ENCODE data around the gene CDC7. TPM values are rescaled to one million over a fixed set of nuclear protein-coding genes. Genes with fewer than 3 reads are reported as not detected.

CDC7 gene
- total RNA-seq, 2 donors from 2014 or later = 16.1 to 35.8 TPM

DNA sequence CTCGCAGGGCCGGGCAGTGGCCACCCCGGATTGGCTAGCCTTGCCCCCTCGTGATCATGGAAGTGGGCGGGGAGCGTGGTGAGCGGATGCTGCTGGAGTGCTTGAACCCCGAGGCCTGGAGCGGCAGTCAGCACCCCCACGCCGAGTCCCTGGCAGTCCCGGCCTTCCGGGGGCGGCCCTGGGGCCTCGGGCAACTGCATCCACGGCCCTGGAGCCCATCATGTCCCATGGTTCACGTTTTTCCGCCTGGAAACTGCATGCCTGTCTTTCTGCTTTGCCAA lies 45.6 kb downstream of the CDC7 start:
- Mint-ChIP-seq H3K4me3 (no peak overlapping the region), H3K27me3 (no peaks in the 10 kb centered on the region), H3K36me3 (peaks cover 38% of the 10 kb centered on the region), H3K27ac (peak overlapping the region; percentile 94 to 96), H3K4me1 (ENCODE audit: low read depth in 2 of 2) (peaks cover 84 to 92% of the 10 kb centered on the region in 2 donors), H3K9me3 (peaks cover 5% of the 10 kb centered on the region)
- ATAC-seq (peak in 1 of 2 donors; percentile 48), DNase-seq (ENCODE audit: low spot score) (no peak)

- Mint-ChIP-seq H3K9me3 (peaks cover 5% of the 10 kb centered on the region), H3K36me3 (peaks cover 34% of the 10 kb centered on the region), H3K27ac (peak overlapping the region; percentile 94 to 96), H3K27me3 (no peaks in the 10 kb centered on the region), H3K4me3 (peak overlapping the region; percentile 84), H3K4me1 (ENCODE audit: low read depth in 2 of 2) (peaks cover 81 to 92% of the 10 kb centered on the region in 2 donors)
- no peak for DNase-seq (ENCODE audit: low spot score)
- ATAC-seq = peak in 1 of 2 donors; percentile 21
These were observed 46.2 kb downstream of the CDC7 start for GRCh38 chr1:91546876-91547275.

GRCh38 chr1:91548376-91549040 lies 47.9 kb downstream of the CDC7 start:
- no peak for DNase-seq (ENCODE audit: low spot score)
- H3K27ac Mint-ChIP-seq = peak overlapping the region; percentile 94 to 96

GRCh38 chr1:91549041-91549735 lies 48.5 kb downstream of the CDC7 start:
- H3K4me1 Mint-ChIP-seq (ENCODE audit: low read depth in 2 of 2) = peaks cover 89 to 96% of the 10 kb centered on the region in 2 donors
- peaks cover 33% of the 10 kb centered on the region for H3K36me3 Mint-ChIP-seq
- peak overlapping the region; percentile 94 to 96 for H3K27ac Mint-ChIP-seq
- H3K27me3 Mint-ChIP-seq = no peaks in the 10 kb centered on the region
- DNase-seq (ENCODE audit: low spot score) = peak; percentile 75
- peak overlapping the region; percentile 84 for H3K4me3 Mint-ChIP-seq
- H3K9me3 Mint-ChIP-seq = peaks cover 5% of the 10 kb centered on the region
- peak; percentile 63 to 81 for ATAC-seq

More at GRCh38 chr1:91548376-91549040, 47.9 kb downstream of the CDC7 start:
- Mint-ChIP-seq H3K4me3 (peak overlapping the region; percentile 84), H3K27me3 (no peaks in the 10 kb centered on the region), H3K36me3 (peaks cover 32% of the 10 kb centered on the region), H3K9me3 (peaks cover 5% of the 10 kb centered on the region), H3K4me1 (ENCODE audit: low read depth in 2 of 2) (peaks cover 84 to 92% of the 10 kb centered on the region in 2 donors)
- peak; percentile 67 to 75 for ATAC-seq

DNA sequence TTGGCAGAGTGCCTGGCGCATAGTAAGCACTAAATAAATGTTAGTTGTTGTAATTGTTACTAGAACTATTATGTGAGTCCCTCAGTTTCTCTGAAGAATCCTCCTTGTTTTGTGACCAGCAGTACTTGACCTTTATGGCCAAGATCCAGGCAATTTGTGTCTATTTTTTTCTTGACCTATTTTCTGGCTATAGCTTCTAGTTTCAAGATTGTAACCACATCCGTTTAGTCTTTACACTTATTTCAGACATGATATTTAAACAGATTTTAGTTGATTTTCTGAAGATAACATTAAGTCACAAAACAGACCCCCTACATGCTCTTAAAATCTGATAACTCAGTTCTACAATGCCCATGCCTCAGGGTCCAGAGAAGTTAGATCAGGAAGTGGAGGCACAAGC lies 50.3 kb downstream of the CDC7 start:
- ATAC-seq = no peak
- Mint-ChIP-seq H3K36me3 (peaks cover 29% of the 10 kb centered on the region), H3K9me3 (peaks cover 3% of the 10 kb centered on the region), H3K4me3 (peak overlapping the region; percentile 80), H3K27me3 (no peaks in the 10 kb centered on the region), H3K27ac (peak overlapping the region; percentile 94 to 96), H3K4me1 (ENCODE audit: low read depth in 2 of 2) (peaks cover 92 to 96% of the 10 kb centered on the region in 2 donors)
- DNase-seq (ENCODE audit: low spot score) = no peak

DNA sequence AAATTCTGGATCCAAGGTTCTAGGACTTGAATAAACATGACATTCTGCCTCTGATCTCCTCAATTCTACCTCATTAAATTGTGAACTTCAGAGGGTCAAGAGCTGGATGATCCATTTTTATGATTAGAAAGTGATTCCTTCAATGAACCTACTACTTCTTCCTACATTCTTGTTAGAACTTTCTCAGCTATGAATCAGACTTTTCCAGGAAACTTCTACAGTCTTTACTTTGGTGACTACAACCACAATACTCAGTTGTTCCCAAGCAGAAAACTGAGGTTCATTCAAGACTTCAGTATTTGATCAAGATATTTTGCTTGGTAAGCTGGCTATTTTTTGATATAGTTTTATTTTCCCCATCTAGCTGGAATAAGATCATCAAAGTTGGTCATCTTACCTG lies 51.4 kb downstream of the CDC7 start:
- Mint-ChIP-seq H3K27ac (peak overlapping the region; percentile 94 to 96), H3K4me3 (peak overlapping the region; percentile 80), H3K27me3 (no peaks in the 10 kb centered on the region), H3K9me3 (peaks cover 3% of the 10 kb centered on the region), H3K36me3 (peaks cover 28% of the 10 kb centered on the region), H3K4me1 (ENCODE audit: low read depth in 2 of 2) (peaks cover 92 to 100% of the 10 kb centered on the region in 2 donors)
- no peak for DNase-seq (ENCODE audit: low spot score)
- no peak for ATAC-seq

- ATAC-seq (no peak), DNase-seq (ENCODE audit: low spot score) (no peak)
- Mint-ChIP-seq H3K36me3 (peaks cover 24% of the 10 kb centered on the region), H3K27me3 (no peaks in the 10 kb centered on the region), H3K9me3 (peaks cover 3% of the 10 kb centered on the region), H3K4me3 (peak overlapping the region; percentile 80), H3K4me1 (ENCODE audit: low read depth in 2 of 2) (peaks cover 90 to 98% of the 10 kb centered on the region in 2 donors), H3K27ac (peak overlapping the region; percentile 94 to 96)
These were observed 51.9 kb downstream of the CDC7 start for GRCh38 chr1:91552596-91552995.

DNA sequence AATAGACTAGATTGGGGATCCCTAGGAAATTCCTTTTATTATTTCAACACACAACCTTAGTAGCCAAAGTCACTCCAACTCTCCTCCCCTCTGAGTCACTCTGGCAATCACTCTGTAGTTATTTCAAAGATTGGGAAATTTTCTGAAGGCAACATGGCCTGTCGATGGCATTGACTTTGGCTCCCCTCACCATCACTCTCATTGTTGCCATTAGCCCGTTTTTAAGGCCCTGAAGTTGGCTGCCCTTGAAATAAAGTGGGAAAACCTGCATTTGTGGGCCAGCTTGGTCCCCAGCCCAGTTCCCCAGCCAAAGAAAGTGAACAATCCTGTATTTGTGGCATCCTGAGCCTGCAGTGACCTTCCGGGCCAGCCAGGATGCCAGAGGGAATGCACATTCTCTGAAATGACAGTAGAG lies 52.5 kb downstream of the CDC7 start:
- no peak for ATAC-seq
- Mint-ChIP-seq H3K4me1 (ENCODE audit: low read depth in 2 of 2) (peaks cover 85 to 97% of the 10 kb centered on the region in 2 donors), H3K27ac (peak overlapping the region; percentile 94 to 96), H3K27me3 (no peaks in the 10 kb centered on the region), H3K4me3 (peak overlapping the region; percentile 80), H3K36me3 (peaks cover 24% of the 10 kb centered on the region), H3K9me3 (peaks cover 3% of the 10 kb centered on the region)
- DNase-seq (ENCODE audit: low spot score) = no peak

DNA sequence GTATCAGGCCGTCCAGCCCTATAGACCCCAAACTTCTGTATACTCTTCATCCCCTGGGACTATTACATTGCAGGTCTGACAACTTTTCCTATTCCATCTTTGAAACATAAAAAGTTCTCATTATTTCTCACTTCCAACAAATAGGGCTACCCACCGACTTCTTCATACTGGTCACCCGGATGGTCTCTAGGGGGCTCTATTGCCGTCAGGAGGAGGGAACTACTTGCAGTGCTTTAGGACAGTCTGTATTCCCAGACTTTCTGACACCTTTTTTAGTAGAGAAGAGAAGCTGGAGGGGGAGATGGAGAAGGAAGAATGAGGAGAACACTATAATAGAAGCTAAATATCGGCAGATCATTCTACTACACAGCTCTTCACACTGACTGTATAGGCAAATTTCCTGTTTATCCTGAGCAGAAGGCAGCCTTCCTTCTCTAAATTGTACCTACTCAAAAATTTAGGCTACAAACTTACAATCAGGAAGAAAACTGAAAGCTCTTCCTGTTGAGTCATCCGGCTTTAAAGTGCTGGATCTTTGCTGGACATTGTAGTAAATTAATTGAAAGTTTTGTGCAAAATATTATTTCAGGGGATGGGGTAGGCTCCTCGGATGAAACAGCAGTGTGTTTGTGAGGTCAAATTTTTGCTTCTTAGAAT lies 54.6 kb downstream of the CDC7 start:
- Mint-ChIP-seq H3K9me3 (peaks cover 3% of the 10 kb centered on the region), H3K4me3 (peak overlapping the region; percentile 80), H3K36me3 (peaks cover 24% of the 10 kb centered on the region), H3K4me1 (ENCODE audit: low read depth in 2 of 2) (peaks cover 81 to 96% of the 10 kb centered on the region in 2 donors), H3K27ac (peak overlapping the region; percentile 94 to 96), H3K27me3 (no peaks in the 10 kb centered on the region)
- DNase-seq (ENCODE audit: low spot score) (no peak), ATAC-seq (no peak)

DNA sequence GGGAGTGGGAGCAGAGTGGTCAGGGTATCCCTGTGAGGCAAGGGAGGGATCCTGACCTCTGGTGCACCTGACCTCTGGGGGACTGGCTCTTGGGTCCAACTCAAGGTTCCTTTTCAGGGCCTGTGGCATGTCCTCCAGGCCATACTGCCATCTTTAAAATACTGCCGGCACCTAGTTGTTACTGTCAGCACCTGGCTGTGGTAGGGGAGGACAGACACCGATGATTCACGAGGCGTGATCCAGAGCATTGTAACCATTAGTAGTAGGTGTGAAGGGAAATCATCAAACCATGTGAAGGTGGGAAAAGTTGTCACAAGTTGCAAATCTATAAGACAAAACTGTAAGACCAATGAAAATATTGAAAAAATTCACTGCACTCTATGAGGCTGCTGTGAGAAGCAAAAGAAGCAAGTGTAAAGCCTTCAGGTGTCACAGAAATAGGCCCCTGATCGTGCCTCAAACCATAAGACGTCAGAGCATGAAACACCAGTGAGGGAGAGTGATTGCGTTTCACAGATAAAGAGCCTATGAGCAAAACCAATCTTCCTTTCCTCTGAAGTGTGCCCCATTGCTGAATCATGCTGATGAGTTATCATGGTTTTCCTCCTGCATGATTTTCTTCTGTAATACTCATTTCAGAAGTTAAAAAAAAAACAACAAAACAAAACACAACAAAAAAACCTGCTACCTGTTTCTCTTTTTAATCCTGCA lies 55.3 kb downstream of the CDC7 start:
- DNase-seq (ENCODE audit: low spot score) (peak; percentile 83), ATAC-seq (peak; percentile 92 to 94)
- peak overlapping the region; percentile 94 to 96 for H3K27ac Mint-ChIP-seq
- peak overlapping the region; percentile 80 for H3K4me3 Mint-ChIP-seq
- H3K27me3 Mint-ChIP-seq = no peaks in the 10 kb centered on the region
- no peaks in the 10 kb centered on the region for H3K9me3 Mint-ChIP-seq
- peaks cover 78 to 93% of the 10 kb centered on the region in 2 donors for H3K4me1 Mint-ChIP-seq (ENCODE audit: low read depth in 2 of 2)
- H3K36me3 Mint-ChIP-seq = peaks cover 18% of the 10 kb centered on the region

GRCh38 chr1:91556556-91556955 lies 55.9 kb downstream of the CDC7 start:
- DNase-seq (ENCODE audit: low spot score) = no peak
- H3K36me3 Mint-ChIP-seq = peaks cover 15% of the 10 kb centered on the region
- peak overlapping the region; percentile 94 to 96 for H3K27ac Mint-ChIP-seq
- H3K4me1 Mint-ChIP-seq (ENCODE audit: low read depth in 2 of 2) = peaks cover 80 to 93% of the 10 kb centered on the region in 2 donors
- no peaks in the 10 kb centered on the region for H3K9me3 Mint-ChIP-seq
- peak overlapping the region; percentile 80 for H3K4me3 Mint-ChIP-seq
- no peaks in the 10 kb centered on the region for H3K27me3 Mint-ChIP-seq
- peak in 1 of 2 donors; percentile 1 for ATAC-seq

- no peak for DNase-seq (ENCODE audit: low spot score)
- Mint-ChIP-seq H3K4me3 (peak overlapping the region; percentile 80), H3K27me3 (no peaks in the 10 kb centered on the region), H3K36me3 (peaks cover 20% of the 10 kb centered on the region), H3K4me1 (ENCODE audit: low read depth in 2 of 2) (peaks cover 80 to 93% of the 10 kb centered on the region in 2 donors), H3K9me3 (no peaks in the 10 kb centered on the region), H3K27ac (peak overlapping the region; percentile 94 to 96)
- no peak for ATAC-seq
These were observed 56.5 kb downstream of the CDC7 start for GRCh38 chr1:91557039-91557690.

- H3K27me3 Mint-ChIP-seq = no peaks in the 10 kb centered on the region
- no peak for ATAC-seq
- peaks cover 74 to 90% of the 10 kb centered on the region in 2 donors for H3K4me1 Mint-ChIP-seq (ENCODE audit: low read depth in 2 of 2)
- DNase-seq (ENCODE audit: low spot score) = no peak
- no peaks in the 10 kb centered on the region for H3K9me3 Mint-ChIP-seq
- H3K27ac Mint-ChIP-seq = peak overlapping the region; percentile 85 to 94
- H3K36me3 Mint-ChIP-seq = peaks cover 17% of the 10 kb centered on the region
- H3K4me3 Mint-ChIP-seq = no peak overlapping the region
These were observed 57.2 kb downstream of the CDC7 start for GRCh38 chr1:91557826-91558225.
